Activated naive CD4-positive, alpha-beta T cell treated with anti-CD3 and anti-CD28 coated beads for 36 hours (primary cell): ENCODE data around the gene IRF5. TPM values are rescaled to one million over a fixed set of nuclear protein-coding genes. Genes with fewer than 3 reads are reported as not detected.

Experiments
- CTCF ChIA-PET: fragments of 350-600 bp; sonication (Branson Sonifier 250); formaldehyde crosslinking; loops from one replicate; lab custom pipeline; 2021; ENCODE audit warnings: antibody characterized with exemption; lab: Charles Lee
- DNase-seq: peaks from one replicate; pipeline ENCODE4 v3.0.0-alpha.2; 2020
- H3K27ac Mint-ChIP-seq: one replicate; pipeline ENCODE4 v1.8.0; 2021; ENCODE audit warnings: mild to moderate bottlenecking, mixed read lengths
- H3K27me3 Mint-ChIP-seq: one replicate; pipeline ENCODE4 v1.8.0; 2021; ENCODE audit warnings: low read depth, mixed read lengths
- H3K36me3 Mint-ChIP-seq: one replicate; pipeline ENCODE4 v1.8.0; 2021; ENCODE audit warnings: low read depth, mixed read lengths
- H3K4me1 Mint-ChIP-seq: one replicate; pipeline ENCODE4 v1.8.0; 2021; ENCODE audit warnings: low read depth, mixed read lengths
- H3K4me3 Mint-ChIP-seq: one replicate; pipeline ENCODE4 v1.8.0; 2021; ENCODE audit warnings: mild to moderate bottlenecking, moderate library complexity, mixed read lengths
- H3K9me3 Mint-ChIP-seq: one replicate; pipeline ENCODE4 v1.8.0; 2021; ENCODE audit warnings: mixed read lengths
- intact Hi-C: fragments of 100-400 bp; cut with micrococcal nuclease; formaldehyde crosslinking; loops from one replicate; pipeline ENCODE4 v1.15.1; 2023
- total RNA-seq, 2 experiments: library from RNA; stranded (reverse); gene quantifications; one replicate each; pipeline ENCODE4 v1.2.3, GENCODE V29; 2021

IRF5 gene
- total RNA-seq, 2 experiments from 2014 or later: 1.4 to 1.9 TPM

DNA sequence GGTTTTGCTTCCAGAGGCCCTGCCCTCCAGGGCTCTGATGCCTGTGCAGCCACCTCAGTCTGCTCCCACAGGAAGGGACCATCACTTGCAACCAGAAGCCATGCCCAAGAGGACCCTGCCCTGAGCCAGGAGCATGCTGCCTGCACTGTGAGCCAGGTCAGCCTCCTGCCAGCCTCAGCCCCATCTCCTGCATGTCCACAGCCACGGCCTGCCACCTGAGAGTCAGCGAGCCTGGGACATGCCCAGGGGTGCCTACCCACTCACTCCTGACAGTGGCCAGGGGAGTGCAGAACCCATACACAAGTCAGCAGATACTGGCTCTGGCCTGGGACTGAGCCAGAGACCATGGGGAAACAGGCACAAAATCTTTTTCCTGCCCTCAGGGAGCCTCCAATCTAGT is 20.6 kb upstream of the IRF5 start:
- Mint-ChIP-seq H3K36me3 (no peaks in the 10 kb centered on the region), H3K27ac (no peak overlapping the region), H3K4me3 (no peak overlapping the region), H3K9me3 (no peaks in the 10 kb centered on the region), H3K27me3 (peaks cover 36% of the 10 kb centered on the region), H3K4me1 (peaks cover 10% of the 10 kb centered on the region)
- DNase-seq: no peak
- CTCF ChIA-PET: interaction anchor here (1.2 kb wide), 1 partner anchor 174 kb away, joined by 3 read pairs; no protein-coding TSS in a partner anchor
- intact Hi-C loops: no loop called here

DNA sequence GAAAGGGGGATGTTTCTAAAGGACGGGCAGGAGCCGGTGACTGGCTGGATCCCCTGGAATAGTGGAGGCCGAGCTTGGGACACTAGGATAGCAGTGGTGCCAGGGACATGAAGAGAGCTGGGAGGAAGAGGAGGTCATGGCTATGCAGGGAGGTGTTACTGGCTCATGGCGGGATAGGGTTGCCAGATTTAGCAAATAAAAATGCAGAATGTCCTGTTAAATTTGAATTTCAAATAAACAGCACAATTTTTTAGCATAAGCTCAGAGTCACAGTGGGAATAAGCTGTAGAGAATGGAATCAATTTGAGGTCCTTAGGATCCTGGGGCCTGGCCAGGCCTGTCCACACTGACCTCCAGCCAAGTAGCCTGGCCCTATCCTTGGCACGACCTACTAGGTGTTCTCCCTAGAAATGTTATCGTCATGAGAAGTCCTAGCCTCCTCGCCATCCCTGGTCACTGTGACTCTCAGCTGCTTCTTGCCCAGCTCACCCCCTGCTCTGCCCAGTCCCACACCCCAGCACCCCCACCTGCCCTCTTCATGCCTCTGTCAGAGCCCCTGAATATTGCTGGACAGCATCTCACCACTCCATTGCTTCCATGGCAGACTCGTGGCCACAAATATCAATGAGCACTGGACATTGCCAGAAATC is 19.6 kb upstream of the IRF5 start:
- Mint-ChIP-seq H3K27ac (no peak overlapping the region), H3K4me3 (no peak overlapping the region), H3K27me3 (peaks cover 35% of the 10 kb centered on the region), H3K36me3 (no peaks in the 10 kb centered on the region), H3K9me3 (no peaks in the 10 kb centered on the region), H3K4me1 (peaks cover 10% of the 10 kb centered on the region)
- DNase-seq: no peak
- intact Hi-C loops: no loop called here
- CTCF ChIA-PET: interaction anchor here (1.2 kb wide), 1 partner anchor 173 kb away, joined by 3 read pairs; no protein-coding TSS in a partner anchor

DNA sequence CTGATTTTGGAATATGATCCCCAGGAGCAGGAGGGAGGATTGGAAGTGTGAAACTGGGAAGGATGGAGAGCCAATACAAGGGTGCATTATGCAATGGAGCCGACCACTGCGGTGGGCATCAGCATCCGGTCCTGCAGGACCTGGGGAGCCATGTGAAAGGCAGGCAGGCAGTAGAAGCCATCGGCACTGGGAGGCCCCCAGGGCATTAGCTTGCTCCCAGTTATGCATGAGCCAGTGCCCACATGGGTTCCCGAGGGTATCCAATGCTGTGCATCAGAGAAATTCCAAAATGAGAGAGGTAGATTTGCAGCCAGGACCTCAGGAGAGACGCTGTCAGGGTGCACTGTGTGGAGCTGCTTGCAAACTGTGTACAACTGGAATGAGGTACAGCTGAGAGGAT is 18.5 kb upstream of the IRF5 start:
- Mint-ChIP-seq H3K36me3 (no peaks in the 10 kb centered on the region), H3K9me3 (no peaks in the 10 kb centered on the region), H3K4me1 (peaks cover 9% of the 10 kb centered on the region), H3K4me3 (no peak overlapping the region), H3K27me3 (peaks cover 30% of the 10 kb centered on the region), H3K27ac (no peak overlapping the region)
- intact Hi-C loops: no loop called here
- no peak for DNase-seq
- CTCF ChIA-PET: interaction anchor here (0.6 kb wide), 1 partner anchor 188 kb away, joined by 3 read pairs; no protein-coding TSS in a partner anchor

DNA sequence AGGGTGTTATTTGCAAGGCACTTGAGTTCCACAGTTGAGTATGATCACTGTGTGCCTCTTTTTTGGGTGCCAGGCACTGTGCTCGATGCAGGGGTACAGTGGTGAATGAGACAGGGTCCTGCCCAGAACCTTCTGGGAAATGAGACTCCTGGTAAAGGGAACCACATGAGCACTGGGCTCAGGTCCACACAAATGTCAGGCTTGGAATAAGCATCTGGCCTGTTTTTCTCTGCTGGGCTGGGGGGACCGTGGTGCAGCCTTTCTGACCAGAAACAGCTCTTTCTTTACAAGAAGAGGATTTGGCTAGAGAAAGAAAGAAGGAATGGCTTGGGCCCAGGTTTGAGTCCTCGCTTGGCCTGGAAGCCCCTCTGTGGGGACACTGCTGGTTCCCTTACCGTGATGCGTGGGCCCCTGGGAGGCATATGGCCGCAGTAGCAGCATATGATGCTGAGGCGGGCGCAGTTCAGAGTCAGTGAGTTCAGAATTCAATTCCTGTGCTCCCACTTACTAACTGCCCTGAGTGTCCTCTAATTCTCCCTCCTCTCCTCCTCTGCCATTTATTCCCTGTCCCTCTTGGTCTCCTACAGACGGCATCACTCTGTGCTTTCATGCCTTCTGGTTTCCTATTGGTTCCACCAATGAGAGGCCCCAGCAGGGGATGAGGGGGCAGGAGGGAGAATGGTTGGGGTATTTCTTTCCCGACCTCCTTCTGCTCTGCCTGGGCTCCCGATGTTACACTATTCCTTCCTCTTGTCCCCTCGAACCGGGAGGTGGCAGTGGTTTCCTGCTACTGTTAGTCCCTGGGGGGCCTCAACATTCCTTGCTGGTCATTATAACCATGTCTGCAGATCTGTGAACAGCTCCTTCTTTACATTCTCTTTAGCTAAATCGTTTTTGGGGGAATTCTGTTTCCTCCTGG is 17.6 kb upstream of the IRF5 start:
- Mint-ChIP-seq H3K4me1 (peaks cover 4% of the 10 kb centered on the region), H3K9me3 (no peaks in the 10 kb centered on the region), H3K27me3 (peaks cover 24% of the 10 kb centered on the region), H3K27ac (no peak overlapping the region), H3K4me3 (no peak overlapping the region), H3K36me3 (no peaks in the 10 kb centered on the region)
- intact Hi-C loops: no loop called here
- CTCF ChIA-PET: interaction anchor here (0.6 kb wide), 1 partner anchor 187 kb away, joined by 3 read pairs; no protein-coding TSS in a partner anchor
- DNase-seq: no peak

DNA sequence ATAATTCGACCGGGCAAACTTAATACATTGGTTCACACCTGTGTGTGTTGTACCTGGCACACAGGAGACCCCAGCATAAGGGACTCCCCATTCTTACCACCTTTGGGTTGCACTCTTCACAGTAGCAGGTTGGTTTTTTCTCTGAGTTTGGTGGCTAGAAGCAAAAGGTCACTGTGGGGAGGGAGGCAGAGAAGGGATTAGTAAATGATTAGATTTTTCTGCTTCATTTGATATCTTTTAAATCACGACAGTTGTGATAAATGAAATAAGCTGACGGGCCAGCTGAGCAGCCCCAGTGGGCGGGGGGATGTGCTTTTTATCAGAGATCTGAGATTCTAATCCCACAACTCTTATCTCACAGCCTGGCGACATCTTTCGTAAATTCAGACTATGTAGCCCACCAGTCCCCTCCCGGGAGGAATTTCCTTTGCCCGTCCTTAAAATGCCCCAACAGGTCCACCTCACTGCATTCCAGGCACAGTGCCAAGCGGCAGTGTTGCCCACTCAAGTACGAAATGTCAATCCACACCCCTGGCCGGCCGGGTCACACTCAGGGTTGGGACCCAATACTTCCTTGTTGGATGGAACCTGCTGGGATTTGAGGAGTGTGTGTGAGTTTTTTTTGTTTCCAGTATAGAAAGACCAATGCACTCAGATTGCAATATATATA is 16.7 kb upstream of the IRF5 start:
- no peaks in the 10 kb centered on the region for H3K4me1 Mint-ChIP-seq
- no peak for DNase-seq
- peaks cover 19% of the 10 kb centered on the region for H3K27me3 Mint-ChIP-seq
- no peak overlapping the region for H3K4me3 Mint-ChIP-seq
- intact Hi-C loops: no loop called here
- H3K36me3 Mint-ChIP-seq: no peaks in the 10 kb centered on the region
- H3K27ac Mint-ChIP-seq: no peak overlapping the region
- CTCF ChIA-PET: no interaction called here
- no peaks in the 10 kb centered on the region for H3K9me3 Mint-ChIP-seq

DNA sequence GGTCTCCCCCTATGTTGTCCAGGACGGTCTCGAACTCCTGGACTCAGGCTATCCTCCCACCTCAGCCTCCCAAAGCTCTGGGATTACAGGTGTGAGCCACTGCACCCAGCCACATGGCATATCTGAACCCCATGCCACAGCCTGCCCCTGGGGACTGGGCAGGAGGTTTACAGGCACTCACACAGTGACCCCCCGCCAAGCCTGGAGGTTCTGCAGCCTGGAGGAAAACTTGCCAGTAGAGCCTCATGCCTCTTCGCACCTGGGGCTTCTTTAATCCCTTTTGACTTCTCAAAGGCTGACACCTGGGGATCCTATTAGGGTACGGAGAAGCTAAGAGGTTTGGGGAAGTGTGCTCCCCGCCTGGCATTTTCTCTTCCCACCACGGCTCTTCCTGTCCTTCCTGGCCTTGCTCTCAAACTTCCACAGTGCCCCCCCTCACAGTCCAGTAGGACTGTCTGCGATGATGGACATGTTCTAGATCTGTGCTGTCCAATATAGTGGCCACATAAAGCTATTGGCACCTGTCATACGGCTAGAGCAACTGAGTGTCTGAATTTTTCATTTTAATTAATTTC is 15.8 kb upstream of the IRF5 start:
- Mint-ChIP-seq H3K4me3 (no peak overlapping the region), H3K36me3 (no peaks in the 10 kb centered on the region), H3K9me3 (no peaks in the 10 kb centered on the region), H3K27ac (no peak overlapping the region), H3K27me3 (peaks cover 11% of the 10 kb centered on the region), H3K4me1 (no peaks in the 10 kb centered on the region)
- DNase-seq: no peak
- CTCF ChIA-PET: interaction anchor here (0.6 to 1.0 kb wide), 2 partner anchors 167 to 237 kb away, joined by 3 to 4 read pairs; no protein-coding TSS in a partner anchor
- intact Hi-C loops: no loop called here

DNA sequence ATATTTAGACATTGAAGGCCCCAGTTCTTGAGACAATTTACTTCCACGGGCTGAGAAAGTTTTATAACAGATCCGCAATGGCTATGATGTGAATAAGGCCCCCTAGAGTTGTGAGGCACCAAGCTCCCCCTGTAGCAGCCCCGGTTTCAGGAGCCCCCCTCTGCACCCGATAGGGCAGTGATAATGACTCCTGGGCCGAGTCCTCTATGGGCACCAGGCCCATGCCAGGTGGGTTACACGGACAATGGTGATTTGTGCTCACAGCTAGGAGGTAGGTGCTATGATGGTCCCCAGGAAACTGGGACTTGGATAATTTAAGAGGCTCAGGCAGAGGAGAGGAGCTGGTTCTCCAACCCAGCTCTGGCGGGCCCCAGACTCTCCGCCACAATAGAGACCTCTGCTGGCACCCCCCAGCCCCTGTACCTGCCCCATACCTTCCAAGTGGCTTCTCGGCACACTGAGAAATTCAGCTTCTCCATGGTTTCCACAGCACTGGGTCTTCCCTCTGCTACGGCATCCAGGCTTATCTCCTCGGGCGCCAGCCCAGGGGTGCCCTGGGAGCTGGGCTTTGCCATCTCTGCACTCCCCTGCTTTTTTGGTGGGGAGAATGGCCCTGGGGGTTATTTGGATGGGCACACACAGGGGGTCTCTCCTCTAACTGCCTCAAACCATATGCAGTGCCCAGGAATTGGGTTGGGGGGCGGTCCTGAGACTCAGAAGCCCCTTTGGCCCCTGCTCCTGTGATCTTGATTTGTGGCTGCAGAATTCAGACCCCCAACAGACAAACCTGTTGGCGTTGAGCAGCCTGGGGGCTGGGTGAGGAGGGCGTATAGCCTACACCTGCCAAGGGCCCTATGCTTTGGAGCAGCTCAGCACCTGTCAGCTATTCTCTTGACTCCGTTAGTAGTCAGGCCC is 15.0 kb upstream of the IRF5 start:
- H3K36me3 Mint-ChIP-seq: no peaks in the 10 kb centered on the region
- no peak overlapping the region for H3K4me3 Mint-ChIP-seq
- H3K27ac Mint-ChIP-seq: no peak overlapping the region
- H3K9me3 Mint-ChIP-seq: no peaks in the 10 kb centered on the region
- intact Hi-C loops: no loop called here
- no peak for DNase-seq
- H3K27me3 Mint-ChIP-seq: peaks cover 8% of the 10 kb centered on the region
- CTCF ChIA-PET: interaction anchor here (0.6 to 1.0 kb wide), 4 partner anchors 50 to 236 kb away, joined by 3 to 4 read pairs (median 3); no protein-coding TSS in a partner anchor
- H3K4me1 Mint-ChIP-seq: no peaks in the 10 kb centered on the region

DNA sequence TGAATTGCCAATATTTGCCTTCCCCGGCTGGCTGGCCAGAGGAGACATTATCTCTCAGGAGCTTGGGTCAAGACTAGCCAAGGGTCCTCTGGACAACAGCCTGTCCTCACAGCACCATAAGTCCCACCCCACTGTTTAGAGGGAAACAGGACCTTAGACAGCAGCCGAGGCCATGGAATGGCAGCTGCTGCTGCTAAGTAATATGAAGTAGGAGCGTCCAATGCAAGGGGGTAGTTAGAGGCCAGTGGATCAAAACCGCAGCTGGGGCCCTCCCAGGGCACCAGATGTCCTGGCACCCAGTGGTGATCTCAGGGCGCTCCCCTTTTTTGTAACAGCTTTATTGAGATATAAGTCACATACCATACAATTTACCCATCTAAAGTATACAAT is 14.3 kb upstream of the IRF5 start:
- Mint-ChIP-seq H3K36me3 (no peaks in the 10 kb centered on the region), H3K4me3 (no peak overlapping the region), H3K4me1 (no peaks in the 10 kb centered on the region), H3K27me3 (peaks cover 6% of the 10 kb centered on the region), H3K9me3 (no peaks in the 10 kb centered on the region), H3K27ac (no peak overlapping the region)
- intact Hi-C loops: no loop called here
- DNase-seq: no peak
- CTCF ChIA-PET: interaction anchor here (0.7 kb wide), 1 partner anchor 50 kb away, joined by 3 read pairs; no protein-coding TSS in a partner anchor

DNA sequence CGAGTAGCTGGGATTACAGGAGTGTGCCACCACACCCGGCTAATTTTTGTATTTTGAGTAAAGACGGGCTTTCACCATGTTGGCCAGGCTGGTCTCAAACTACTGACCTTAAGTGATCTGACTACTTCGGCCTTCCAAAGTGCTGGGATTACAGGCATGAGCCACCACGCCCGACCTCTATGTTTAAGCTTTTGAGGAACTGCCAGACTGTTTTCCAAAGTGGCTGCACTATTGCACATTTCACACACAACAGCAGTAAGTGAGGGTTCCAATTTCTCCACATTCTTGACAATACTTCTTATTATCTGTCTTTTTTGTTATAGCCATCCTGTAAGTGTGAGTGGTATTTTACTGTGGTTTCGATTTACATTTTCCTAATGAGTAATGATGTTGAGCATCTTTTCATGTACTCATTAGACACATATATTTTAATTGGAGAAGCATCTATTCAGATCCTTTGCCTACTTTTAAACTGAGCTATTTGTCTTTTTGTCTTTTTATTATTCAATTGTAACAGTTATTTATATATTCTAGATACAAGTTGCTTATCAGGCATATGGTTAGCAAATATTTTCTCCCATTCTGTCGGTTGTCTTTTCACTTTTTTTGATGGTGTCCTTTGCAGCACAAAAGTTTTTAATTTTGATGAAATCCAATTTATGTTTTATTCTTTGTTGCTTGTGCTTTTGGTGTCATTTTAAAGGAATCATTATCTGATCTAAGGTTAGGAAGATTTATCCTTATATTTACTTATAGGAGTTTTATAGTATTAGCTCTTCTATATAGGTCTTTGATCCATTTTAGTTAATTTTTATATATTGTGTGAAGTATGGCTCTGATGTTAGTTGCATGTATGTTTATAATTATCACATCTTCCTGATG is 12.8 kb upstream of the IRF5 start:
- intact Hi-C loops: no loop called here
- CTCF ChIA-PET: interaction anchor here (1.3 kb wide), 1 partner anchor 167 kb away, joined by 5 read pairs; no protein-coding TSS in a partner anchor
- Mint-ChIP-seq H3K9me3 (no peaks in the 10 kb centered on the region), H3K4me1 (no peaks in the 10 kb centered on the region), H3K27me3 (no peaks in the 10 kb centered on the region), H3K36me3 (no peaks in the 10 kb centered on the region), H3K4me3 (no peak overlapping the region), H3K27ac (no peak overlapping the region)
- no peak for DNase-seq

DNA sequence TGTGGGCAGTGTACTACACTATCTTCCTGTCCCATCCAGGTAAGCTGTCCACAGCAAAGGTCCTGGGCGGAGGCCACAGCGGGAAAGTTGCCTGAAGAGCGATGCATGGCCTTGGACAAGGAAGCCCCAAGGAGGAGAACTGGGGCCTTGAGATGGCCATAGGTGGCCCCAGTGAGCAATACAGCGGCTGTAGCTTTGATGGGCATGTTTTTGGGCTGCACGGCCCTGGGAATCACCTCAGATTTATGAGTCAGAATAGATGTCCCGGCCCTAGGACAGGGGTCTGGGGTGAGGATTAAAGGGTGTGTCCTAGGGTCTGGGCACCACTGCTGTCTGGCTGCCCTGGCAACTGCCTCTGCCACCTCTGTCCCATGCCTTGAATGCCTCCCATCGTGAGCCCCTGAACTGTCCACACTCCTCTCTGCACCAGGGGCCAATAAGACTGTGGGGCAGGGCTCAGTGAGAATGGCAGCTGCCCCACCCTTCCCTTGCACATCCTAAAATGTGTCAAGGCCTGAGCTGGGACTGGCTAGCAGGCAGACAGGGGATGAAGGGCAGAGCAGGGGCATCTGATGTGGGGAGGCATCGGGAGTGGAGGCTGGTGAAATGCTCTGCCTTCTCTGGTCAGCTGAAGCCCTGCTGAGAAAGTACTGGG is 9.4 kb upstream of the IRF5 start:
- H3K9me3 Mint-ChIP-seq: no peaks in the 10 kb centered on the region

More for the DNA sequence above, 9.4 kb upstream of the IRF5 start:
- intact Hi-C loops: no loop called here
- Mint-ChIP-seq H3K4me3 (no peak overlapping the region), H3K27me3 (peaks cover under 1% of the 10 kb centered on the region), H3K27ac (no peak overlapping the region), H3K36me3 (no peaks in the 10 kb centered on the region), H3K4me1 (peaks cover 9% of the 10 kb centered on the region)
- CTCF ChIA-PET: interaction anchor here (1.4 kb wide), 1 partner anchor 45 kb away, joined by 4 read pairs; no protein-coding TSS in a partner anchor
- no peak for DNase-seq
